ENCODE data around the gene IQGAP1.
"Not testable (repeated sequence)": the region's sequence is repeated elsewhere in the genome, so short reads cannot be mapped to it uniquely, and the experiment has no call there.

The IQGAP1 gene

DNA sequence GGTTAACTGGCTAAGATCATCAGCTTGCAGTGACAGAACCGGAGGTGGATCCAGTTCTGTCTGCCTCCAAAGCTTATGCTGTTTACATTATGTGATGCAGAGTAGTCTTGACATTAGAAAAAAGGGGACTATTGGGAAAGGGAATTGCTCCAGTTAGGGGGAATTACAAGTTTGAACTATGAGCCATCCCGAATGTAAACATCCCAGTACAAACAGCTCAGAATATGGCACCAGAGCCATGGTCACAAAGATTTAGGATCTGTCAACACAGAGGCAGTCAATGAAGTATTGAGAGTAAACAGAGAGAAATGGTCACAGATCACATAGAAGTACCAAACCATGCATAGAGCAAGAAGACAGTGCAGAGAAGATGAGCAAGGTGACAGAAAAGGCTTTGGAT, 101.9 kb downstream of the IQGAP1 start:
- DNase-seq: no peak

- DNase-seq: no peak
Measured at GRCh38 chr15:90493647-90494046, 105.6 kb downstream of the IQGAP1 start.

DNA sequence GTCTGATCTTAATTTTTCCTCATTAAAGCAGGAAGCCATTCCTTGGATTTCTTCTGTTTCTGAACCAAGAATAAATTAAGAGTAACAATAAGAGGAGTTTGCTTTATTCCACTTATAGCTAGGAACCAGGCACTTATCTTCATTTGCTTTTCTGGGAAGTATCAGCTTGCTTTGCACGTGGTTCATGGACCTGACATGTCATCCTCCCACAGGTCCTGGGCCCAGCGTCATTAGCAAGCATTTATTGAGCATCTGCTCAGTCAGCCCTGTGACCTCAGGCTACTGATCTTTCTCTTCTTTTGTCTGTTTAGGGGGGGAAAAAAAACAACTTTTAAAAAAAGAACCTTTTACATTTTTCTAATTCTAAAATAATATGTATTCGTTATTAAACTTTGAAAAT, 107.0 kb downstream of the IQGAP1 start:
- no peak for DNase-seq

DNA sequence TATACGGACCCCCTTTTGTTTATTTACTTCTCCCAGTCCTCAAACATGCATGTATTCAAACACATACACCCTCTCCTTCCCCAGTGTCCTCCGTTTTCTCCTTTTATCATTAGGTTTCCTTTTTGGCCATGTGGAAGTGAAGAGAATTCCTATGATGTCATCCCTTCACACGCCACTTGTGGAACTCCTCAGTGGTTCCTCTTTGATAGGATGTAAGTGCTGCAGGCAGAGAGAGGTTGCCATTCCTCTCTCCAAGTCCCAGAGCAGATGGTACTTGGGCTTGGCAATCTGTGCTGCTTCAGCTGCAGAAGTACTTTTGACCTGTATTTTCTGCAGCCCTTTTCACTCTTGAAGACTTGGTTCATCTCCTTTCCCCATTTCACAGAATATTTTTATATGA, 108.7 kb downstream of the IQGAP1 start:
- no peak for DNase-seq

DNA sequence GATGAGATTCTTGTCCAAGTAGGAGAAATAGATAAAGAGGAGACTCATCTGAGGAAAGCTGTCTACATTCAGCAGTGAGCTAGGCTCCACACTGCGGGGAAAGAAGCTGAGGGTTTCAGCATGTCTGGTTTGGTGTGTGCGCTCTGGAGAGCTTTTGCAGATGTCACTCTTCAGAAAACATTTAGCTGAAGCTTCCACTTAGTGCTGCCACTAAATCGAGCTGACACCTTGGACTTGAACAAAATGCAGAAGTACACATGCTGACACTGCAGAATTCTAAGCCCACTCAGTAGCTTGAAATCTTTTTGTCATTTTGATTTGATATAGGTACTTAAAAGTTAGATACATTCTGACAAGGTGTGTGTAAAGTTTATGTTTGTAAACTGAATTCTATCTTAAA, 109.3 kb downstream of the IQGAP1 start:
- DNase-seq: no peak

DNA sequence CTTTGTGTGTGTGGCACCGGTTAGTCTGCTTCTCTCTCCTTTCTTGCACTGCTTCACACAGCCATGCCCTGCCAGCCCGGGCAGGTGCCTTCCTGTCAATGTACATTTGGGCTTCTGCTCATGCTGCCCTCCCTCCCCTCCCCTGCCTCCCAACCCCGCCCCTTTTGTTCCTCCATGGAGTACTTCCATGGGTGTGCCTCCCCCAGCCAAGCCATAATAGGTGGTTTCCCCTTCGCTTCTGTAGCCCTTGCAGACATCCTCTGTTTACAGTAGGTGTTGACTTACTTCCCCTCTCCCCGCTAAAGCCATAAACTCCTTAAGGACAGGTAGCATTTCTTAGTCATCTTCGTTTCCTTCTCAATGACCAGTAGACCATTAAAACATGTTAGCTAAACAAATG, 109.9 kb downstream of the IQGAP1 start:
- DNase-seq: peak; percentile 44

GRCh38 chr15:90500171-90500570, 112.1 kb downstream of the IQGAP1 start:
- DNase-seq: no peak

- DNase-seq: no peak
Measured at GRCh38 chr15:90501898-90502297, 113.9 kb downstream of the IQGAP1 start.

DNA sequence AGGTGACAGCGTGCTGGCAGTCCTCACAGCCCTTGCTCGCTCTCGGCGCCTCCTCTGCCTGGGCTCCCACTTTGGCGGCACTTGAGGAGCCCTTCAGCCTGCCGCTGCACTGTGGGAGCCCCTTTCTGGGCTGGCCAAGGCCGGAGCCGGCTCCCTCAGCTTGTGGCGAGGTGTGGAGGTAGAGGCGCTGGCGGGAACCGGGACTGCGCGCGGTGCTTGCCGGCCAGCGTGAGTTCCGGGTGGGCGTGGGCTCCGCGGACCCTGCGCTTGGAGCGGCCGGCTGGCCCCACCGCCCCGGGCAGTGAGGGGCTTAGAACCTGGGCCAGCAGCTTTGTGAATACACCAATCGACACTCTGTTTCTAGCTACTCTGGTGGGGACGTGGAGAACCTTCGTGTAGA, 122.7 kb downstream of the IQGAP1 start:
- DNase-seq: not testable (repeated sequence)

- not testable (repeated sequence) for DNase-seq
Measured at GRCh38 chr15:90511211-90511618, 123.2 kb downstream of the IQGAP1 start.

DNA sequence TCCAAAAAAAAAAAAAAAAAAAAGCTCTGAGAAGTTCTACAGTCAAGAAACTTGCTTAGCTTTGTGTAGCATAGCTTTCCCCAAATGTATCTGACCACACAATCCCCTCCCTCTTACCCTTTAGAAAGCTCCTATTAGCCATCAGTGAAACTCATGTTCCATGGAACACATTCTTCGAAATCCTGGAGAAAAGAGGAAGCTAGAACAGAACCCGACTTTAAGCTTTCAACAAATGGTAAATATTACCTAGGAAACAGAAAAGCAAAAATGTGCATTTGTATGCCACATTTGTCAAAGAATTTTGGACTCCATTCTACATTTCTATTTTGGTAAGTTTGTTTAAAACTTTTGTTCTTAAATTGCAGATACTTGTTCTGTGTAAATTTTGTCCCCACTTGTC, 124.2 kb downstream of the IQGAP1 start:
- no peak for DNase-seq

GRCh38 chr15:90512981-90513380, 124.9 kb downstream of the IQGAP1 start:
- no peak for DNase-seq

DNA sequence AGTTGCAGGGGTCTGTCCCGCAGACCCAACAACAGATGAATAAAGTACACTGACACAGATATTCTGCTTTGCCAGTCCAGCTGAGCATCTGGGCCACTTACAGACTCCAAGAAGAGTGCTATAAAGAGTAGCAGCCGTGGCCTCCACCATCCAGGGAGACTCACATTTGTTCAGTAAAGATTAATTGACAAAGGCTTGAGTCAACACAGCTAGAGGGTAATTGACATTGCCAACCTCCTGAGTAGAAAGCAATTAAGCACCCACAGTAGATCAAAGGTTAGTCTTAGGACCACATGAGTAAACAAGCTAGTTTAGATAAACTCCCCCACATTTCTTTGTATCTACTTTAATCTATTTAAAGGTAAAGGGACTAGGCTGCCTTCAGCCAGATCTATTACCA, 125.4 kb downstream of the IQGAP1 start:
- no peak for DNase-seq

- DNase-seq: not testable (repeated sequence)
Measured at GRCh38 chr15:90513893-90514292, 125.9 kb downstream of the IQGAP1 start.

GRCh38 chr15:90519688-90520087, 131.6 kb downstream of the IQGAP1 start:
- no peak for DNase-seq

DNA sequence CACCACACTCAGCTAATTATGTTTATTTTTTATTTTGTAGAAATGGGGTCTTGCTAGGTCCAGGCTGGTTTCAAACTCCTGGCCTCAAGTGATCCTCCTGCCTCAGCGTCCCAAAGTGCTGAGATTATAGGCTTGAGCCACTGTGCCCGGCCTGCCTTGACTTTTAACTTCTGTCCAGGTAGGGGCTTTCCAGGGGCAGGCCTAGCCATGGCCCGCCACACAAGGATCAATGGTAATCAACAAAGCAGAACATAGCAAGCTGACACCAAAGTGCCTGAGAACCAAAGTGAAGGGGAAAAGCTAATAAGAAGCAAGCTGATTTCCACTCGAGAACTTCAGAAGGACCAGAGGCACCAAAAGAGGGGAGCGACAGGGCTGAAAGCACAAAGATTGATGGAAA, 132.3 kb downstream of the IQGAP1 start:
- DNase-seq: no peak

DNA sequence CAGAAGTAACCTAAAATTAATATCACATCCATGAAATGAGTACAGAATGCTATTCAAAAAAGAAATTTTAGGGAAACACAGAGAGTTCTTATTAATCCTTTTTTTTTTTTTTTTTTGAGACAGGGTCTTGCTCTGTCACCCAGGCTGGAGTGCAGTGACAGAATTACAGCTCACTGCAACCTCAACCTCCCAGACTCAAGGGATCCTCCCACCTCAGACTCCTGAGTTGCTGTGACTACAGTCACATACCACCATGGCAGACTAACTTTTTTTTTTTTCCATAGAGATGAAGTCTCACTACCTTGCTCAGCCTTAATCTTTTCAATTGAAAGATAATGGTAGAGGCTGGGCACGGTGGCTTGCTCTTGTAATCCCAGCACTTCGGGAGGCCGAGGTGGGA, 135.3 kb downstream of the IQGAP1 start:
- no peak for DNase-seq

GRCh38 chr15:90524018-90524803, 136.2 kb downstream of the IQGAP1 start:
- not testable (repeated sequence) for DNase-seq

DNA sequence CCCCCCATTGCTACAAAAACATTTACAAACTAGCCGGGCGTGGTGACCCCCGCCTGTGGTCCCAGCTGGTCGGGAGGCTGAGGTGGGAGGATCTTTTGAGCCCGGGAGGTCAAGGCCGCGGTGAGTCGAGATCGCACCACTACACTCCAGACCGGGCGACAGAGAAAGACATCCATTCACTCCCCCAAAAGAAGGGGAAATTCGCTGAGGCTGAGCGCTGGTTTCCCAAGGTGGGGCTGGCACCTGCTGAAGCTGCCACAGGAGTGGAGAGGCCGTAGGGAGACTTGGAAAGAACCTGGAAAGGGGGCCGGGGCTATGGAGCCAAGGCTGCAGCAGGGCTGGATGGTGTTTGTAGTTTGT, 140.9 kb downstream of the IQGAP1 start:
- no peak for DNase-seq

- DNase-seq: no peak
Measured at GRCh38 chr15:90529371-90530249, 141.6 kb downstream of the IQGAP1 start, which contains the start of gene CRTC3. Gene CRTC3, plus strand, starts transcription at chr15:90529923. Its CDS starts 149 bp downstream, at chr15:90530072.

DNA sequence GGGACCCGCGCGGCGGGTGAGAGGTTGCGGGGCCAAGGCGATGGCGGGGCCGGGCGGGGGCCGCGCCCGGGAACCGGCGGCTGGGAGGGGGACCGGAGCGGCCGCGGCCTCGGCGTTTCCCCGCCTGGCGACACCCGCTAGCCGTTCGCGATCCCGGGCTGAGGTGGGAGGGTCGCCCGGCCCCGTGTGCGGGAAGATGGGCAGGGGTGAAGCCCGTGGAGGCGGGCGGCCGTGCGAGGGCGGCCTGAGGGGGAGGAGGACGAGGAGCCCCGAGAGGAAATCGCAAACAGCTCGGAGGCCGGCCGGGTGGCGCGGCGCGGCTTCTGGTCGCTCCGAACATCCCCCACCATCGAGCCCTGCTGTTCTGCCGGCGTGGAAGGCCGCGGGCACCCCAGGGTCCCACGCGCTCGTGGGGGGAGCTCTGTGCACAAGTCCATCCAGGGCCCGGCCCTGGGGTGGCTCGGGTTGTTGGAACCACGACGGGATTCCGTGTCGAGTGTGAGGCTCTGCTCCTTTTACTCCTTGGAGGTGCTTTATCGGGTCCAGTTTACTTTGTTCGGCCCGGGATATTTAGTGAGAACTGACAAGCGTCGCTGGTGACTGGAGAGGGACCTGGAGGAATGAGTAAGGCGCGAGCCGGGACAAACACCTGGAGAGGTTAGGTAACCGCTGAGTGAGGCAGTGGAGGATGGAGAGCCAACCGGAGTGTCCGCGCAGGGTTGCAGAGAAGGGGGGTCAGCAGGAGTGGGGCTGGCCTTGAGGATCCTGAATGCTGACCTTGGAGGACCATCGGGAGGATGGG, 142.4 kb downstream of the IQGAP1 start:
- no peak for DNase-seq

GRCh38 chr15:90531147-90531546, 143.1 kb downstream of the IQGAP1 start:
- no peak for DNase-seq

DNA sequence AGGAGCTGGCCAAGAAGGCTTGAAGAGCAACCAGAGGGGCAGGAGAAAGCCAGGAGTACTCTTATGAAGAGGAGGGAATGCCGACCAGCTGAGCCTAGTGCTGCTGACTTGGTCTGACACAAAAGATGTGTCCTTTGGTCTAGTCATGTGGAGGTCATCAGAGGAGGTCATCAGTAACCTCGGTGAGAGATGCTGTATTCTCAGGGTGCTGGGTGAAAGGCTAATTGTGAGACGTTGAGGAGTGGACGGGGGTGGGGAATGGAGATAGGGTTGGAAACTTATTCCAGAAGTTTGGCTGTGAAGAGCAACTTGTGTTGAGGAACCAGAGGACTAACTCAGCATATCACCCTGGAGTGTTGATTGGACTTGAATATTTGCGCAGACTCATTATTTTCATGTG, 147.2 kb downstream of the IQGAP1 start:
- no peak for DNase-seq
